Keratinocyte (primary cell): ENCODE results near the gene DENND5B.

Source experiments
- CTCF ChIP-seq, 3 experiments: IDR thresholded peaks in 1 of 3; conservative IDR thresholded peaks in 1 of 3; optimal IDR thresholded peaks in 1 of 3; 2 replicates in 2 of 3; 3 replicates in 1 of 3; pipeline versions ENCODE3 to v1.5.1; 2011; ENCODE audit warnings: low read length in 3 of 3, mild to moderate bottlenecking in 3 of 3, moderate library complexity in 2 of 3, control low read depth in 1 of 3, inconsistent platforms in 1 of 3; ENCODE audit not compliant: insufficient read depth in 2 of 3; ENCODE audit errors: extremely low read depth in 1 of 3
- EZH2 ChIP-seq: IDR thresholded peaks from one replicate; pipeline ENCODE4 v1.6.1; 2012; ENCODE audit warnings: inconsistent platforms, mild to moderate bottlenecking, low read length, moderate library complexity

GRCh38 chr12:31471051-31471450 is 119.9 kb downstream of the DENND5B start:
- TF ChIP-seq CTCF (optimal IDR thresholded peaks at IDR 0.05 in 1 of 3, IDR thresholded peaks at IDR 0.05 in 1 of 3, conservative IDR thresholded peaks at IDR 0.05 in 1 of 3; ENCODE audit: extremely low read depth in 1 of 3, insufficient read depth in 2 of 3, low read length in 3 of 3) (no peak), EZH2 (no peak)
